MM.1S (cell line): Measurements from ENCODE around the gene ATP8A1.

Experiments
- DNase-seq: peaks from one replicate; pipeline ENCODE4 v3.0.0-alpha.2; 2015
- H2AFZ ChIP-seq: fragments of 300-600 bp; sonication (generic); 2 replicates; pipeline ENCODE4 v1.6.0; 2016; ENCODE audit warnings: antibody characterized with exemption, low read length
- H3F3A ChIP-seq: fragments of 300-600 bp; sonication (generic); 2 replicates; pipeline ENCODE4 v1.6.1; 2016; ENCODE audit warnings: mild to moderate bottlenecking, antibody characterized with exemption, low read length, moderate library complexity, mixed read lengths; ENCODE audit not compliant: insufficient read depth
- H3K27ac ChIP-seq: fragments of 300-600 bp; sonication (generic); 2 replicates; pipeline ENCODE4 v1.5.1; 2016; ENCODE audit warnings: mild to moderate bottlenecking, low read length
- H3K27me3 ChIP-seq: fragments of 300-600 bp; sonication (generic); replicated peaks from 2 replicates; pipeline ENCODE4 v1.6.0; 2016; ENCODE audit warnings: low read length; ENCODE audit not compliant: insufficient read depth
- H3K36me3 ChIP-seq: fragments of 300-600 bp; sonication (generic); replicated peaks from 2 replicates; pipeline ENCODE4 v1.6.1; 2016; ENCODE audit warnings: mild to moderate bottlenecking, low read length, mixed read lengths; ENCODE audit not compliant: insufficient read depth
- H3K4me1 ChIP-seq: fragments of 300-600 bp; sonication (generic); 2 replicates; pipeline ENCODE4 v1.6.1; 2016; ENCODE audit warnings: low read length, mixed read lengths
- H3K4me2 ChIP-seq: fragments of 300-600 bp; sonication (generic); 2 replicates; pipeline ENCODE4 v1.6.0; 2016; ENCODE audit warnings: low read depth, low read length
- H3K4me3 ChIP-seq: fragments of 300-600 bp; sonication (generic); 2 replicates; pipeline ENCODE4 v1.5.1; 2016; ENCODE audit warnings: low read length, mixed read lengths
- H3K79me2 ChIP-seq: fragments of 300-600 bp; sonication (generic); 2 replicates; pipeline ENCODE4 v1.6.1; 2016; ENCODE audit warnings: mixed run types, low read length, mixed read lengths
- H3K9ac ChIP-seq: fragments of 300-600 bp; sonication (generic); 2 replicates; pipeline ENCODE4 v1.6.1; 2016; ENCODE audit warnings: low read length, mixed read lengths
- H3K9me2 ChIP-seq: fragments of 300-600 bp; sonication (generic); replicated peaks from 2 replicates; pipeline ENCODE4 v1.6.1; 2016; ENCODE audit warnings: mild to moderate bottlenecking, low read length, mixed read lengths; ENCODE audit not compliant: insufficient read depth
- H3K9me3 ChIP-seq: fragments of 300-600 bp; sonication (generic); replicated peaks from 2 replicates; pipeline ENCODE4 v1.6.1; 2016; ENCODE audit warnings: mild to moderate bottlenecking, low read length, mixed read lengths; ENCODE audit not compliant: insufficient read depth
- H4K20me1 ChIP-seq: fragments of 300-600 bp; sonication (generic); 2 replicates; pipeline ENCODE4 v1.6.1; 2016; ENCODE audit warnings: mild to moderate bottlenecking, low read length, moderate library complexity, mixed read lengths; ENCODE audit not compliant: insufficient read depth
- CTCF ChIP-seq: fragments of 300-600 bp; sonication (generic); IDR thresholded peaks from 2 replicates; pipeline ENCODE4 v1.5.1; 2016; ENCODE audit warnings: antibody characterized with exemption, low read length, mixed read lengths
- EZH2 ChIP-seq: fragments of 300-600 bp; sonication (generic); optimal IDR thresholded peaks from 2 replicates; pipeline ENCODE3; 2017; ENCODE audit warnings: low read depth, mild to moderate bottlenecking, antibody characterized with exemption, low read length, mixed read lengths
- EZH2phosphoT487 ChIP-seq: fragments of 300-600 bp; sonication (generic); IDR thresholded peaks from 2 replicates; pipeline ENCODE4 v1.6.1; 2018; ENCODE audit warnings: antibody characterized with exemption, low read length

Gene ATP8A1

GRCh38 chr4:42416017-42416416, 240.9 kb downstream of the ATP8A1 start:
- Histone ChIP-seq H2AFZ (no peak overlapping the region), H4K20me1 (no peaks in the 10 kb centered on the region), H3K36me3 (0 out of 2 replicates have a peak, but pooled peaks cover 3% of the 10 kb centered on the region), H3K4me1 (no peaks in the 10 kb centered on the region), H3K9ac (no peak overlapping the region), H3F3A (no peaks in the 10 kb centered on the region), H3K27ac (no peak overlapping the region), H3K9me2 (no peaks in the 10 kb centered on the region), H3K4me3 (no peak overlapping the region), H3K27me3 (no peaks in the 10 kb centered on the region), H3K79me2 (no peaks in the 10 kb centered on the region), H3K9me3 (no peaks in the 10 kb centered on the region), H3K4me2 (no peak overlapping the region)
- TF ChIP-seq CTCF = no peak
- TF ChIP-seq EZH2phosphoT487 = no peak
- no peak for TF ChIP-seq EZH2
- DNase-seq = no peak

GRCh38 chr4:42415281-42415680, 241.6 kb downstream of the ATP8A1 start:
- H3K4me1 ChIP-seq = no peaks in the 10 kb centered on the region

GRCh38 chr4:42412251-42412650, 244.7 kb downstream of the ATP8A1 start:
- H3K79me2 ChIP-seq = no peaks in the 10 kb centered on the region
- no peaks in the 10 kb centered on the region for H3K9me3 ChIP-seq
- TF ChIP-seq EZH2phosphoT487 (no peak), EZH2 (no peak), CTCF (no peak)
- H3F3A ChIP-seq = no peaks in the 10 kb centered on the region
- DNase-seq = no peak
- no peak overlapping the region for H3K27ac ChIP-seq
- no peaks in the 10 kb centered on the region for H3K9me2 ChIP-seq
- no peak overlapping the region for H3K4me3 ChIP-seq
- no peak overlapping the region for H2AFZ ChIP-seq
- no peaks in the 10 kb centered on the region for H4K20me1 ChIP-seq
- no peak overlapping the region for H3K4me2 ChIP-seq
- no peaks in the 10 kb centered on the region for H3K27me3 ChIP-seq
- H3K9ac ChIP-seq = no peak overlapping the region
- H3K4me1 ChIP-seq = no peaks in the 10 kb centered on the region
- H3K36me3 ChIP-seq = no peaks in the 10 kb centered on the region

More at GRCh38 chr4:42415281-42415680, 241.6 kb downstream of the ATP8A1 start:
- no peaks in the 10 kb centered on the region for H3F3A ChIP-seq
- H3K9me3 ChIP-seq = no peaks in the 10 kb centered on the region
- H3K79me2 ChIP-seq = no peaks in the 10 kb centered on the region
- 0 out of 2 replicates have a peak, but pooled peaks cover 3% of the 10 kb centered on the region for H3K36me3 ChIP-seq
- DNase-seq = no peak
- no peak overlapping the region for H3K27ac ChIP-seq
- TF ChIP-seq CTCF (no peak), EZH2phosphoT487 (no peak), EZH2 (no peak)
- H3K4me2 ChIP-seq = no peak overlapping the region
- no peaks in the 10 kb centered on the region for H4K20me1 ChIP-seq
- H3K4me3 ChIP-seq = no peak overlapping the region
- no peaks in the 10 kb centered on the region for H3K27me3 ChIP-seq
- no peak overlapping the region for H2AFZ ChIP-seq
- H3K9ac ChIP-seq = no peak overlapping the region
- no peaks in the 10 kb centered on the region for H3K9me2 ChIP-seq
